ENCODE results near the gene CADM4. TPM values are rescaled to one million over a fixed set of nuclear protein-coding genes. Genes with fewer than 3 reads are reported as not detected.
A peak's percentile ranks its signal among the peaks of the same experiment; 100 is the strongest.

The CADM4 gene
- total RNA-seq, 1 donor from 2014 or later: 21.9 TPM

DNA sequence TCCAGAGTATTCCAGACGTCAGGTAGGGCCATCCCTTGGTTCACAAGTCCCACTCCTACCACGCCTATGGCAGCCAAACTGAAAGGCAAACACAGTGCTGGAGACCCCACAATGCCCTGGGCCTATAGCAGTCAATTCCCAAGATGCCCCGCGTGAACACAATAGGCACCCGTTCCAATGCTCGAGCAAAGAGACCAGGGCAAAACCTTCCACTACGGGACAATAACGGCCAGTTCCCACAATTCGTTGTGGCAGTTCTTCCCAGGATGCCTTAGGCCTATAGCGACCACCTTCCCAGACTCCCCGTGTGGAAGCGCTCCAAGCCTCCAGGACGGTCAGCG, 20.8 kb downstream of the CADM4 start:
- no peak for DNase-seq (ENCODE audit: low read depth)
- TF ChIP-seq, protein P1, sequence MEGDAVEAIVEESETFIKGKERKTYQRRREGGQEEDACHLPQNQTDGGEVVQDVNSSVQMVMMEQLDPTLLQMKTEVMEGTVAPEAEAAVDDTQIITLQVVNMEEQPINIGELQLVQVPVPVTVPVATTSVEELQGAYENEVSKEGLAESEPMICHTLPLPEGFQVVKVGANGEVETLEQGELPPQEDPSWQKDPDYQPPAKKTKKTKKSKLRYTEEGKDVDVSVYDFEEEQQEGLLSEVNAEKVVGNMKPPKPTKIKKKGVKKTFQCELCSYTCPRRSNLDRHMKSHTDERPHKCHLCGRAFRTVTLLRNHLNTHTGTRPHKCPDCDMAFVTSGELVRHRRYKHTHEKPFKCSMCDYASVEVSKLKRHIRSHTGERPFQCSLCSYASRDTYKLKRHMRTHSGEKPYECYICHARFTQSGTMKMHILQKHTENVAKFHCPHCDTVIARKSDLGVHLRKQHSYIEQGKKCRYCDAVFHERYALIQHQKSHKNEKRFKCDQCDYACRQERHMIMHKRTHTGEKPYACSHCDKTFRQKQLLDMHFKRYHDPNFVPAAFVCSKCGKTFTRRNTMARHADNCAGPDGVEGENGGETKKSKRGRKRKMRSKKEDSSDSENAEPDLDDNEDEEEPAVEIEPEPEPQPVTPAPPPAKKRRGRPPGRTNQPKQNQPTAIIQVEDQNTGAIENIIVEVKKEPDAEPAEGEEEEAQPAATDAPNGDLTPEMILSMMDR (IDR thresholded peaks at IDR 0.05; ENCODE audit: insufficient read depth, low read length, poor library complexity, severe bottlenecking): no peak
- no peaks in the 10 kb centered on the region for H3K27me3 ChIP-seq (ENCODE audit: control insufficient read depth, insufficient read depth, low read length)
- peak overlapping the region; percentile 70 for H3K4me3 ChIP-seq (ENCODE audit: low read depth, low read length)
- H3K36me3 ChIP-seq (ENCODE audit: control insufficient read depth, insufficient read depth, low read length): no peaks in the 10 kb centered on the region

DNA sequence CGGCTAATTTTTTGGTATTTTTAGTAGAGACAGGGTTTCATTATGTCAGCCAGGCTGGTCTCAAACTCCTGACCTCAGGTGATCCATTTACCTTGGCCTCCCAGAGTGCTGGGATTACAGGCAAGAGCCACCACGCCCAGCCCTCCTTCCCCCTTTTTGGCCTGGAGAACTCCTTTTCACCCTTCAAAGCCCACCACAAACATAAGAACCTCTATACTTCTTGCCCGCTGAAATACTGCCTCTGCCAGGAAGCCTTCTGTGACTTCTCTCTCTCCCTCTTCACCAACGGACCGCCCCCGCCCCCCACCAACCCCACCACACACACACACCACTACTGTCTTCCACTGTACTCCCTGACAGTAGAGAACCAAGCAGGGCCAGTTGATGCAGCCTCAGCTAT, 22.7 kb downstream of the CADM4 start:
- Histone ChIP-seq H3K27me3 (ENCODE audit: control insufficient read depth, insufficient read depth, low read length) (no peaks in the 10 kb centered on the region), H3K4me3 (ENCODE audit: low read depth, low read length) (no peak overlapping the region), H3K36me3 (ENCODE audit: control insufficient read depth, insufficient read depth, low read length) (no peaks in the 10 kb centered on the region)
- TF ChIP-seq, protein P1 (IDR thresholded peaks at IDR 0.05; ENCODE audit: insufficient read depth, low read length, poor library complexity, severe bottlenecking): no peak
- no peak for DNase-seq (ENCODE audit: low read depth)

DNA sequence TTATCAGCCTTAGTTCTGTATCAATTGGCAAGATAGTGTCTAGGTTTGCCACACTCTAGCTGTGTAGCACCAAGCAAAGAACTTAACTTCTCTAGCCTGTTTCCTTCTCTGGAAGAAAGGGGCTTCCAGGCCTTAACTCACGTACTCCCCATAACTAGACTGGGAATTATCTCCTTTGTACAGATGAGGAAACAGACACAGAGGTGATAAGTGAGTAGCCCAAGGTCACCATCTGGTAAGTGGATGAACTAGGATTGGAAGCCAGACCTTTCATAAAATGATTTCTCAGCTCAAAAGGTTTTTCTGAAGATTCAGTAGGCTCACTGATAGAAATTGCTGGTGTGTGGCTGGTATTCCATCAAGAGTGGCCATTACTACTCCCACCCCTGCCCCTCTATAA, 23.3 kb downstream of the CADM4 start:
- H3K4me3 ChIP-seq (ENCODE audit: low read depth, low read length): no peak overlapping the region
- no peaks in the 10 kb centered on the region for H3K36me3 ChIP-seq (ENCODE audit: control insufficient read depth, insufficient read depth, low read length)
- TF ChIP-seq, protein P1 (IDR thresholded peaks at IDR 0.05; ENCODE audit: insufficient read depth, low read length, poor library complexity, severe bottlenecking): no peak

DNA sequence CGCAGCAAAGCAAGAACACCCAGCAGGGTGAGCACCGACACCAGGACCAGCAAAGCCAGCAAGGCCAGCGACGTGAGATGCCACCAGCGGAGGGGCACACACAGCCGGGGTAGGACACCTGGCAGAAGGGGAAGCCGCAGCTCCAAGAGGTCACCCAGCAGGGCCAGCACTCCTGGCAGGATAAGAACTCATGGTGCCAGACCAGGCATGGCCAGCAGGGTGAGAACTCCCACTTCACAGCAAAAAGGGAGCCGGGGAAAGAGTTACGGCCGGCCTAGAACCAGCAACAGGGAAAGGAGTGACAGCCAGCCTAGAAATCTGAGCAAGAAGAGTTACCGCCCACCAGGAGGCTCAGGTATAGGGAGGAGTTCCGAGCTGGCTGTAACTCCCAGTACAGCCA, 27.3 kb downstream of the CADM4 start:
- no peak for DNase-seq (ENCODE audit: low read depth)
- H3K27me3 ChIP-seq (ENCODE audit: control insufficient read depth, insufficient read depth, low read length): no peaks in the 10 kb centered on the region
- TF ChIP-seq, protein P1 (IDR thresholded peaks at IDR 0.05; ENCODE audit: insufficient read depth, low read length, poor library complexity, severe bottlenecking): no peak

More for the DNA sequence above, 23.3 kb downstream of the CADM4 start:
- H3K27me3 ChIP-seq (ENCODE audit: control insufficient read depth, insufficient read depth, low read length): no peaks in the 10 kb centered on the region
- DNase-seq (ENCODE audit: low read depth): no peak

DNA sequence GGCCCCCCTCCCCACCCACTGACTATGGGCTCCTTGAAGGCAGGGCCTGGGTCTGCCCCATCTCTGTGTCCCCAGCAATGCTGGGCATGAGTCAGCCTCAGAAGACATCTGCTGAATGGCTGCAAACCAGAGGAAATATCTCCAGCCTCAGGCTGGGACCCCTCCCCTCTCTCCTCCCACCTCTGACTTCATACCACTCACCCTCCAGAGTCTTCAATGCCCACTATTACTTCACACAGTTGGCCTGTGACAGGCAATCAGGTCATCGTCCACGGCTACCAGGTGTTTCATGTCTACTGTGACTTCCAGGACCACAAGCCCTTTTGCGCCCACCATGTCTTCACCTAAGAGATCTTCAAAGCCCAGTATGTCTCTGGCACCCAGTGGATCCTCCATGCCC, 27.9 kb downstream of the CADM4 start, which contains the start of gene SRRM5:
SRRM5 (plus strand) TSS at position 301 of the 400 bp plus-strand sequence; CDS start at position 335, 34 bp downstream.
- Histone ChIP-seq H3K36me3 (ENCODE audit: control insufficient read depth, insufficient read depth, low read length) (no peaks in the 10 kb centered on the region), H3K27me3 (ENCODE audit: control insufficient read depth, insufficient read depth, low read length) (no peaks in the 10 kb centered on the region), H3K4me3 (ENCODE audit: low read depth, low read length) (no peak within 1 kb of the TSS)
- DNase-seq (ENCODE audit: low read depth): no peak
- TF ChIP-seq, protein P1 (IDR thresholded peaks at IDR 0.05; ENCODE audit: insufficient read depth, low read length, poor library complexity, severe bottlenecking): no peak

More for the DNA sequence above, 27.3 kb downstream of the CADM4 start:
- Histone ChIP-seq H3K4me3 (ENCODE audit: low read depth, low read length) (no peak overlapping the region), H3K36me3 (ENCODE audit: control insufficient read depth, insufficient read depth, low read length) (no peaks in the 10 kb centered on the region)

DNA sequence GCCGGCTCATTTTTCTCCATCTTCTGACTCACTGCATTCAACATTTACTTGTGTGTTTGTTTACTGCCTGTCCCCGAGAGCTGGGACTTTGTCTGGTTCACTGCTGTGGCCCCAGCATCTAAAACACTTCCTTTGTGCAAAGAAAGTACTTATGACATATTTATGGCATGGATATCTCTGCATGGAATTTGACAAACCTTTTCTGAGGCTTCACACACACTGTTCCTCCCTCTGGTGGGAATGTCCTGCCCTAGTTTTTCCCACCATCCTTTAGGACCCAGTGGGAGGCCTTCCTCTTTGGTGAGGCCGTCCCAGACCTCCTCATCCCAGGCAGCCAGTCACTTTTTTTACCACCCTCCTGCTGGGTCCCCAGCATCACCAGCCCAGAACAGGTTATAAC, 29.2 kb downstream of the CADM4 start:
- no peak for DNase-seq (ENCODE audit: low read depth)
- TF ChIP-seq, protein P1 (IDR thresholded peaks at IDR 0.05; ENCODE audit: insufficient read depth, low read length, poor library complexity, severe bottlenecking): no peak
- Histone ChIP-seq H3K36me3 (ENCODE audit: control insufficient read depth, insufficient read depth, low read length) (no peaks in the 10 kb centered on the region), H3K4me3 (ENCODE audit: low read depth, low read length) (no peak overlapping the region), H3K27me3 (ENCODE audit: control insufficient read depth, insufficient read depth, low read length) (no peaks in the 10 kb centered on the region)
